Mesothelial cell of epicardium (in vitro differentiated cells): ENCODE measurements around the gene EPHB6. TPM values are rescaled to one million over a fixed set of nuclear protein-coding genes. Genes with fewer than 3 reads are reported as not detected.
A peak's percentile ranks its signal among the peaks of the same experiment; 100 is the strongest.

Experiments
- DNase-seq, 2 experiments: peaks; one replicate each; pipeline ENCODE4 v3.0.0; 2021; ENCODE audit warnings: low spot score in 2 of 2; ENCODE audit not compliant: unreplicated experiment in 2 of 2
- H3K27ac Mint-ChIP-seq: 2 replicates; pipeline ENCODE4 v1.8.0; 2021; ENCODE audit warnings: mixed read lengths
- H3K27me3 Mint-ChIP-seq: 2 replicates; pipeline ENCODE4 v1.8.0; 2021; ENCODE audit warnings: low read depth, mixed read lengths
- H3K36me3 Mint-ChIP-seq: 2 replicates; pipeline ENCODE4 v1.8.0; 2021; ENCODE audit warnings: mixed read lengths
- H3K4me1 Mint-ChIP-seq: 2 replicates; pipeline ENCODE4 v1.8.0; 2021; ENCODE audit warnings: mixed read lengths
- H3K4me3 Mint-ChIP-seq: 2 replicates; pipeline ENCODE4 v1.8.0; 2021; ENCODE audit warnings: mild to moderate bottlenecking, moderate library complexity, mixed read lengths
- H3K9me3 Mint-ChIP-seq: 2 replicates; pipeline ENCODE4 v1.8.0; 2021; ENCODE audit warnings: mixed read lengths
- CTCF ChIP-seq: fragments of 200-600 bp; sonication (generic); IDR thresholded peaks from one replicate; pipeline ENCODE4 v1.5.0; 2021; ENCODE audit warnings: antibody characterized with exemption; ENCODE audit not compliant: unreplicated experiment
- total RNA-seq: library from RNA; stranded (reverse); gene quantifications from 3 replicates; pipeline ENCODE4 v1.2.1, GENCODE V29; 2021

EPHB6 gene
- total RNA-seq, 1 donor from 2014 or later: 28.0 TPM

DNA sequence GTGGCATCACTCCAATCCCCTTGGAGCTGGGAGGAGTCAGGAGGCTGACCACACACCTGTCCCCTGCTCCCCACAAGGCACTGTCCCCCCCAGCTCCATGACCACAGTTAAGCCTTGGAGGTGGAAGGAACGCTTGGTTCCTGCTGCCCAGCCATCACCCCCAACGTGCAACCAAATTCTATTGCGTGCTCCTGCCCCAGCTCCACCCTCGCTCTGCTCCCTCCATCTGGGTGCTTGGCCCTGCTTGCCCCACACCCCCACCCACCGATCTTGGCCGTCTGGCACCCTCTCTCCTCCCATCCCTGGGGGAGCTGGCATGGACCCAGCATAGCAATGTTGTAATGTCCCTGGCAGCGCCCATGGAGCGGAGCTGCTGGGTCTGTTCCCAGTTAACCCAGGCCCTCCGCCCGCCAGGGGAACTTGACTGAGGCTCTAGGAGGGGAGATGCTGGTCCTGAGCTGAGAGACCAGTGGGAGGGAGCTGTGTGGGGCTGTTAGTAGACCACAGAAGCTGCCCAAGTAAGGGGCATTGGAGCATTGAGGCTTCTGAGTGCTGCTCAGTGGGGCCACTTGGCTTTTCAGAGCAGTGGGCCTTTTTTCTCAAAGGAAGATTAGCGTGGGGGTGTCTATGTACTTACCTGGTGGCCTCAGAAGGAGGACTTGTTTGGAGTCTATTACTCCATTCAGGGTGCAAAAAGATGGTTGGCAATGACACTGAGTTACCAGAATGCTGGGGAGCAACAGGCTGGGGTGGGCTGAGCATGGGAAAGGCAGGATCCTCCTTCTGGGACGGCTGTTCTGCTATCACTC lies 1.1 kb downstream of the EPHB6 start:
- Mint-ChIP-seq H3K36me3 (no peaks in the 10 kb centered on the region), H3K4me1 (peaks cover 32% of the 10 kb centered on the region), H3K4me3 (peak overlapping the region; percentile 71), H3K27me3 (peaks cover 14% of the 10 kb centered on the region), H3K9me3 (no peaks in the 10 kb centered on the region), H3K27ac (no peak overlapping the region)
- no peak for DNase-seq
- no peak for TF ChIP-seq CTCF

- Mint-ChIP-seq H3K27me3 (peaks cover 12% of the 10 kb centered on the region), H3K27ac (no peak overlapping the region), H3K9me3 (no peaks in the 10 kb centered on the region), H3K36me3 (peaks cover 4% of the 10 kb centered on the region), H3K4me3 (peak overlapping the region; percentile 71), H3K4me1 (peaks cover 32% of the 10 kb centered on the region)
- DNase-seq: no peak
- TF ChIP-seq CTCF: no peak
These were observed 1.8 kb downstream of the EPHB6 start for GRCh38 chr7:142856565-142857245.

GRCh38 chr7:142857625-142858024 lies 2.7 kb downstream of the EPHB6 start:
- H3K36me3 Mint-ChIP-seq: peaks cover 7% of the 10 kb centered on the region
- H3K27me3 Mint-ChIP-seq: peaks cover 10% of the 10 kb centered on the region
- no peak for TF ChIP-seq CTCF
- peak overlapping the region; percentile 24 for H3K4me3 Mint-ChIP-seq
- no peak overlapping the region for H3K27ac Mint-ChIP-seq
- peaks cover 32% of the 10 kb centered on the region for H3K4me1 Mint-ChIP-seq
- DNase-seq: no peak
- no peaks in the 10 kb centered on the region for H3K9me3 Mint-ChIP-seq

DNA sequence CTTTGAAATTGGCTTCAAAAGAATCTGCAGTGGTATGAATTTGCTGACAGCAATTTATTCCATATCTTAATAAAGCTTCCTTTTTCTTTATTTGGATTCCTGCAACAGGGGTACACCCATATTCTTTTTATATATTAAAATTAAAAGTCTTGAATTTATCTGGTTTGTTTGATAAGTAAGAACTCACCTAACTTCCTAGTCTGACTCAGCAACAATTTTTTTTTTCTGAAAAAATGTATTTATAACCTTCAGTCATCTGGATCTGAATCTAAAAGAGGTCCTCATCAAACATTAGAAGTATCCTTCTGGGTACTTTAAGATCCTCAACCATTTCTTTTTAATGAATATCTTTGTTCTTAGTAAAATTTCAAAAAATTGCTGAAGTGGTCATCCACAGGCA lies 4.5 kb downstream of the EPHB6 start:
- H3K27ac Mint-ChIP-seq: no peak overlapping the region

DNA sequence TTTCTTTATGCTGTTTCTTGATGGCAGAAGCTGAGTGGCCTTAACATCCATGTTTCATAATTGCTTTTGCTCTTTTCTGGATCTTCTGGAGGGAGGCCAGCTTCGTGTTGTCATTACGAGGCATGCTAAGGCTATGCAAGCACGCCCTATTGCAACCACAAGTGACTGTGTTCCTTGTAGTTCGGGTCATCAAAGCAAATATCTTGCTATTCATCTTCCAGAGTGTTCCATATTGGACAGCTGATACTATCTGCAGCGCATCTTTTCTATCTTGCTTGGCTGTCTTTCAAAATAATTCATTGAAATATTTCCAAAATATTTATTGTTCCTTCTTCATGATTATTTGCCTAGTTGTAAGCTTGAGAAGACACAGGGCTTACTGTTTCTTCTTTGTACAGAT lies 5.0 kb downstream of the EPHB6 start:
- Mint-ChIP-seq H3K27me3 (peaks cover 10% of the 10 kb centered on the region), H3K9me3 (no peaks in the 10 kb centered on the region), H3K4me1 (peaks cover 29% of the 10 kb centered on the region), H3K36me3 (peaks cover 8% of the 10 kb centered on the region), H3K27ac (no peak overlapping the region), H3K4me3 (no peak overlapping the region)
- TF ChIP-seq CTCF: no peak
- no peak for DNase-seq

More for the DNA sequence above, 4.5 kb downstream of the EPHB6 start:
- TF ChIP-seq CTCF: no peak
- DNase-seq: no peak
- Mint-ChIP-seq H3K4me3 (no peak overlapping the region), H3K9me3 (no peaks in the 10 kb centered on the region), H3K4me1 (peaks cover 29% of the 10 kb centered on the region), H3K27me3 (peaks cover 10% of the 10 kb centered on the region), H3K36me3 (peaks cover 8% of the 10 kb centered on the region)
